ENCODE measurements around the gene FGF19. TPM values are rescaled to one million over a fixed set of nuclear protein-coding genes. Genes with fewer than 3 reads are reported as not detected.

FGF19 gene
- total RNA-seq, 2 donors from 2014 or later: not detected

DNA sequence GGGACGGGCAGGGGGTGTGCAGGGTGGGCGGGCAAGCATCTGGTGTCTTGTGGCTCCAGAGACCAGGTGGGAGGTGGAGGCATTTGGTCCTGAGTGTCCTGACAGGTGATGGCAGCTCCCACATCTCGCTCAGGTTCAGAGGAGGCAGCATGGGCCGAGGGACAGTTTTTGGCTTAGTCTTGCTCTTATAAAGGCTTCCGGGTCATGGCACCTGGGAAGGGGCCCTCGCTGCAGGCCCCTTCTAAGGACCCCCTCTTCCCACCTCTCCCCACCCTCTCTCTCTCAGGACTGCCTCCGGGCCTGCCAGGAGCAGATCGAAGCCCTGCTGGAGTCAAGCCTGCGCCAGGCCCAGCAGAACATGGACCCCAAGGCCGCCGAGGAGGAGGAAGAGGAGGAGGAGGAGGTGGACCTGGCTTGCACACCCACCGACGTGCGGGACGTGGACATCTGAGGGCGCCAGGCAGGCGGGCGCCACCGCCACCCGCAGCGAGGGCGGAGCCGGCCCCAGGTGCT, 52.9 kb downstream of the FGF19 start:
- intact Hi-C loops (cut with DNase I): no loop called here
- Histone ChIP-seq H3K4me3 (no peak overlapping the region), H3K27me3 (no peaks in the 10 kb centered on the region), H3K27ac (no peak overlapping the region), H3K4me1 (peaks cover 19% of the 10 kb centered on the region), H3K36me3 (replicated peaks in 1 of 2; ENCODE audit: insufficient read depth in 1 of 2, low read depth in 2 of 2) (peaks cover 0 to 2% of the 10 kb centered on the region in 2 donors), H3K9me3 (no peaks in the 10 kb centered on the region)
- no peak for DNase-seq
- no peak for TF ChIP-seq POLR2A (IDR thresholded peaks at IDR 0.05)
- TF ChIP-seq, protein P1, sequence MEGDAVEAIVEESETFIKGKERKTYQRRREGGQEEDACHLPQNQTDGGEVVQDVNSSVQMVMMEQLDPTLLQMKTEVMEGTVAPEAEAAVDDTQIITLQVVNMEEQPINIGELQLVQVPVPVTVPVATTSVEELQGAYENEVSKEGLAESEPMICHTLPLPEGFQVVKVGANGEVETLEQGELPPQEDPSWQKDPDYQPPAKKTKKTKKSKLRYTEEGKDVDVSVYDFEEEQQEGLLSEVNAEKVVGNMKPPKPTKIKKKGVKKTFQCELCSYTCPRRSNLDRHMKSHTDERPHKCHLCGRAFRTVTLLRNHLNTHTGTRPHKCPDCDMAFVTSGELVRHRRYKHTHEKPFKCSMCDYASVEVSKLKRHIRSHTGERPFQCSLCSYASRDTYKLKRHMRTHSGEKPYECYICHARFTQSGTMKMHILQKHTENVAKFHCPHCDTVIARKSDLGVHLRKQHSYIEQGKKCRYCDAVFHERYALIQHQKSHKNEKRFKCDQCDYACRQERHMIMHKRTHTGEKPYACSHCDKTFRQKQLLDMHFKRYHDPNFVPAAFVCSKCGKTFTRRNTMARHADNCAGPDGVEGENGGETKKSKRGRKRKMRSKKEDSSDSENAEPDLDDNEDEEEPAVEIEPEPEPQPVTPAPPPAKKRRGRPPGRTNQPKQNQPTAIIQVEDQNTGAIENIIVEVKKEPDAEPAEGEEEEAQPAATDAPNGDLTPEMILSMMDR (IDR thresholded peaks at IDR 0.05): no peak
- ATAC-seq: no peak
- 63 to 74% methylated on average over 17 to 19 of the region's 23 CpGs for WGBS, 2 donors

GRCh38 chr11:69650081-69650831, 53.6 kb downstream of the FGF19 start:
- Histone ChIP-seq H3K4me3 (no peak overlapping the region), H3K9me3 (no peaks in the 10 kb centered on the region), H3K27me3 (no peaks in the 10 kb centered on the region), H3K36me3 (replicated peaks in 1 of 2; ENCODE audit: insufficient read depth in 1 of 2, low read depth in 2 of 2) (peaks cover 0 to 2% of the 10 kb centered on the region in 2 donors), H3K27ac (peak overlapping the region in 1 of 4 donors; percentile 34), H3K4me1 (peaks cover 25% of the 10 kb centered on the region)
- TF ChIP-seq POLR2A (IDR thresholded peaks at IDR 0.05): no peak
- TF ChIP-seq, protein P1 (IDR thresholded peaks at IDR 0.05): no peak
- WGBS, 2 donors: 73 to 92% methylated on average over 3 to 23 of the region's 24 CpGs
- intact Hi-C loops (cut with DNase I): no loop called here
- DNase-seq (no peak), ATAC-seq (no peak)

DNA sequence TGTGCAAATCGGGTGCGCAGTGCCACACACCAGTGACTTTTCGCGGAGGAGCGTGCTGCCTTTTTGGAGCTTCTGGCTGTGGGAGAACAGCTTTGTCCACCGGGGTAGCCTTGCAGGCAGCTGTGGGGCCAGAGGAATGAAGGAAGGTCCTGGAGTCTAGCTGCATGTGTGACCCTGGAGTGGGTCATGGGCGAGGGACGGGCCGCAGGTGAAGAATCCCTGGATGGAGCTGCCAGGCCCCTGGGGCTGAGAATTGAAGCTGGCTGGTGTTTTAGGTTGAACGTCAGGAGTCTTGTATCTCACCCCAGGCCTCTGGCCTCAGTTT, 54.3 kb downstream of the FGF19 start:
- no peak for DNase-seq
- peak overlapping the region in 1 of 4 donors; percentile 34 for H3K27ac ChIP-seq
- 82 to 88% methylated on average over 3 to 10 of the region's 10 CpGs for WGBS, 2 donors
- ATAC-seq: no peak
- peaks cover 25% of the 10 kb centered on the region for H3K4me1 ChIP-seq
- H3K4me3 ChIP-seq: no peak overlapping the region
- TF ChIP-seq POLR2A (IDR thresholded peaks at IDR 0.05): no peak
- TF ChIP-seq, protein P1 (IDR thresholded peaks at IDR 0.05): no peak
- peaks cover 0 to 2% of the 10 kb centered on the region in 2 donors for H3K36me3 ChIP-seq (replicated peaks in 1 of 2; ENCODE audit: insufficient read depth in 1 of 2, low read depth in 2 of 2)
- H3K9me3 ChIP-seq: no peaks in the 10 kb centered on the region
- H3K27me3 ChIP-seq: no peaks in the 10 kb centered on the region
- intact Hi-C loops (cut with DNase I): loop anchor here (5.0 kb wide), 1 partner anchor 547 kb away; no protein-coding TSS in a partner anchor

- TF ChIP-seq, protein P1 (IDR thresholded peaks at IDR 0.05): no peak
- TF ChIP-seq POLR2A (IDR thresholded peaks at IDR 0.05): no peak
- DNase-seq: no peak
- Histone ChIP-seq H3K36me3 (replicated peaks in 1 of 2; ENCODE audit: insufficient read depth in 1 of 2, low read depth in 2 of 2) (peaks cover 0 to 2% of the 10 kb centered on the region in 2 donors), H3K27me3 (no peaks in the 10 kb centered on the region), H3K27ac (peak overlapping the region in 1 of 4 donors; percentile 34), H3K4me3 (no peak overlapping the region), H3K4me1 (peaks cover 25% of the 10 kb centered on the region), H3K9me3 (no peaks in the 10 kb centered on the region)
- 75 to 76% methylated on average over 24 to 37 of the region's 37 CpGs for WGBS, 2 donors
- ATAC-seq: no peak
- intact Hi-C loops (cut with DNase I): loop anchor here (5.0 kb wide), 1 partner anchor 547 kb away; no protein-coding TSS in a partner anchor
Observed at GRCh38 chr11:69648679-69649575, 54.9 kb downstream of the FGF19 start.

Other genes starting within 250 kb of the FGF19 start
- not detected for gene LINC01488, start 222.4 kb downstream of the FGF19 start, total RNA-seq
- 100 to 1,000 TPM in 1 of 2 donors, 10 to 100 TPM in 1; 90.3 to 201 TPM for gene CCND1, start 62.9 kb downstream of the FGF19 start, total RNA-seq
- gene LTO1, start 28.7 kb downstream of the FGF19 start, total RNA-seq: 10 to 100 TPM; 13.0 to 26.7 TPM
- gene FGF4, start 71.3 kb upstream of the FGF19 start, total RNA-seq: not detected
- not detected for gene FGF3, start 115.4 kb upstream of the FGF19 start, total RNA-seq

All from body of pancreas (tissue), 4 donors.